Measurements from ENCODE around the gene HCN4.
"Not testable (repeated sequence)": the region's sequence is repeated elsewhere in the genome, so short reads cannot be mapped to it uniquely, and the experiment has no call there.

HCN4 gene

DNA sequence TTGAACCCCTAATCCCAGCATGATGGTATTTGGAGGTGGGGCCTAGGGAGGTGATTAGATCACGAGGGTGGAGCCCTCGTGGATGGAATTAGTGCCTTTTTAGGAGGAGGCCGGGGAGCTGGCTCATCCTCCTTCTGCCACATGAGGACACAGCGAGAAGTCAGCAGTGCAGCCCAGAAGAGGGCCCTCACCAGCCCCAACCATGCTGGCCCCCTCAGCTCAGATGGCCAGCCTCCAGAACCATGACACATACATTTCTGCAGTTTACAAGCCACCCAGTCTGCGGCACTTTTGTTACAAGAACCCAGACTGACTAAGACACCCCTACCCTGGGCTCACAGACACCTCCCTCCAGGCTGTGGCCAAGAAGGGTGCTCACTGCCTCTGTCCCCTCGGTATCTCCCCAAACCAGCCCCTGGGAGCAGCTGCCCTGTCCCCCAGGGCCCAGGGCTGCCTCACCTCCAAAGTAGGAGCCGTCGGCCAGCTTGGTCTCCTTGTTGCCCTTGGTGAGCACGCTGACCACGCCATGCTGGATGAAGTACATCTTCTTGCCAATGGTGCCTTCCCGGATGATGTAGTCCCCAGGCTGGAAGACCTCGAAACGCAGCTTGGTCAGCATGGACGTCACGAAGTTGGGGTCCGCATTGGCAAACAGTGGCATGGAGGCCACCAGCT, 44.1 kb downstream of the HCN4 start:
- no peak for DNase-seq (ENCODE audit: low spot score)

DNA sequence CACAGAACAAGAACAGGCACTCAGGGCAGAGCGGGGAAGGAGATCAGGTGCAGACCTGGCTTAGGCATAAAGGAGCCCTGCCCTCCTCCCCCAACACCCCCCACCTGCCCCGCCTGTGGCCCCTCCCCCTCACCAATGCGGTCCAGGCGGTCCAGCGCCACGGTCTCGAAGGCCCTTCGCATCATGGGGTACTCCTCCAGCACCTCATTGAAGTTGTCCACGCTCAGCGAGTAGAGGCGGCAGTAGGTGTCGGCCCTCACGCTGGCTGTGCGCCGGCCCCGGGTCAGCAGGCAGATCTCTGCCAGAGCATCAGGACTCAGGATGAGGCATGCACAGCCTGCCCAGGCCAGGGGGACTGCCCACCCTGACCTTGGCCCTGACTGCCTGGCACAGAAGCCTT, 44.8 kb downstream of the HCN4 start:
- DNase-seq (ENCODE audit: low spot score) = no peak

DNA sequence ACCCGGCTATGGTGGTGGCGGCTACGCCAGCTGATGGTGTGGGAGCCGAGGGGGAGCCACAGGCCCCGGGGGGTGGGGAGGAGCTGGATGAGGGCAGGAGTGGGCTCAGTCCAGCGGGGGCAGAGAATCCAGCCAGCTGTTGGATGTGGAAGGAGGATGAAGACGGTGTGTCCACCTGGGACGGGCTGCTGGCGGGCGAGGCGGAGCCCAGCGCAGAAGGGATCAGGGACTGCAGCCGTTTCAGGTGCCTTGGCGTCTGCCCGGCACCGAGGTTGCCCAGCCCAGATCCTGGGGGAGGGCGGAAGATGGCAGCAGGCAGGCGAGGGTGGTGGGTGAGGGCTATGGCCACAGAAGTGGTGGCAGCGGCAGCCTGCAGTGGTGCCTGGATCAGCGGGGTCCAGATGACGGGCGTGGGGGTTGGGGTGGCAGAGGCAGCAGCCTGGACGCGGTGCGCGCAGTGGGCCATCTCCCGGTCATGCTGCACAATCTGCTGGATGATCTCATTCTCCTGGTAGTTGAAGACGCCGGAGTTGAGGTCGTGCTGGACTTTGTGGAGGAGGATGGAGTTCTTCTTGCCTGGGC, 45.3 kb downstream of the HCN4 start:
- no peak for DNase-seq (ENCODE audit: low spot score)

DNA sequence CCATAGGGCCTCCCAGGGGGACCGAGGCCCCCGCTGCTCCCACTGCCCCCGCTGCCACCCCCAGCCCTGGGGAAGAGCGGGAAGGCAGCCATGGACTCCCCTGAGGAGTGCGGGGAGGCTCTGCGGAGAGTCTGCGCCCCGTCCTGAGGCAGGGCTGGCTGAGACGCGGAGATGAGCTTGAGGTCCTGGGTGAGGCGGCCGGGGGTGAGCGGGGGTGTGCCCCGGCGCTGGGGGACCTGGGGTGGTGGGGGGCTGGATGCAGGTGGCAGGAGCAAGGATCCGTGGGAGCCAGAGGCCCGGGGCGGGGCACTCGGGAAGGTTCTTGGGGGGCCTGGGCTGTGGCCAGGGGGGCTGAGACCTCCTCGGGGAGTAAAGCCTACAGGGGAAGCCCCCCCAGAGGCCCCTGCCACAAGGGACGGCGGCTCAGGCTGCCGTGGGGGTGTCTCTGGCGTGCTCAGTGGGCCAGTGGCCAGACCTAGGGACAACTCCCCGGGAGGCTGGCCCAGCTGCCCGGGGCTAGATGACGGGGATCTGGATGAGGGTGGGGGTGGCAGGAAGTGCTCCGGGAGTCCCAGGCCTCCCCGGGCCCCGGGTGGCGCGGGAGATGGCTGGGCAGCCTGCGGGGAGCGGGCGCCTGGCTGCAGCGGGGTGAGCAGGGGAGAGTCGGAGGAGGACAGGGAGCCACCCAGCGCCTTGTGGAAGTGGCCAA, 45.9 kb downstream of the HCN4 start:
- DNase-seq (ENCODE audit: low spot score) = no peak

DNA sequence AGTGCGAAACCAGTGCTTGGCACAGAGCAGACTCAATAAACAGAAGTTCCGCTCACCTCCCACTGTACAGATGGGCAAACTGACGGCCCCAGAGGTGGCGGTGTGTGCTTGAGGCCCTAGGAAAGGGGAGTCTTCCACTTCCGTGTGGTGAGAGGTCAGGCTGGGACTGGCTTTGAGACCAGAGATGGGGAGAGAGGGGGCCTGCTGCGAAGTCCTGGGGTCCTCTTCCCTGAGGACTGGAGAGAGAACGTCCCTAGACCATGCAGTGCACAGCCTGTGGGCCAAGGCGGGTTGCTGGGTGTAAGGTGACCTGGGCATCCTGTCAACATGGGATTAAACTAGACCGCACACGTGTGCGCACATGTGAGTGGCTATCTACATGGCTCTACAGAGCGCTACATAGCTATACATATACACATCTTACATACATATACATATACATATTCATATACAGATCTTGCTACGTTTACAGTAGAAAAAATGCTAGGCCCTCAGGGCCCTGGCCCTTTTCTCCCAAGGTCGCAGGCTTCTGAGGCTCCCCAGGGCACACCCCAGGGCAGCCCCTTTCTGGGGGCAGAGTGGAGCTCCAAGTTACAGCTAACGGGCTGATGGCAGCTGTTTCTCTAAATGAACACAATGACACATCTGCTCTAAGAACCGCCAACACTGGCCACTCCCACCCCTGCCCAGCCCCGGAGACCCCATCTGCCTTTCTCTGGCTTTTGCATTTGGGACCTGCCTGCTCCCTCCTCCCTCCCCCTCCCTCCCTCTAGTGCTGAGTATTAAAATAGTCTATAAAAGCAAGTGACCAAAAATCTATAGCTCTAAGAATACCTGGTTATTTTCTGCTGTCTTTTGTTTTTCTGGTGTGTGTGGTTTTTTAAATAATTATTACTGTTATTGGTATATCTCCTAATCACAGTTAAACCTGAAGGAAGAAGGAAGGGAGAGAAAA, 47.0 kb downstream of the HCN4 start:
- DNase-seq (ENCODE audit: low spot score) = no peak

DNA sequence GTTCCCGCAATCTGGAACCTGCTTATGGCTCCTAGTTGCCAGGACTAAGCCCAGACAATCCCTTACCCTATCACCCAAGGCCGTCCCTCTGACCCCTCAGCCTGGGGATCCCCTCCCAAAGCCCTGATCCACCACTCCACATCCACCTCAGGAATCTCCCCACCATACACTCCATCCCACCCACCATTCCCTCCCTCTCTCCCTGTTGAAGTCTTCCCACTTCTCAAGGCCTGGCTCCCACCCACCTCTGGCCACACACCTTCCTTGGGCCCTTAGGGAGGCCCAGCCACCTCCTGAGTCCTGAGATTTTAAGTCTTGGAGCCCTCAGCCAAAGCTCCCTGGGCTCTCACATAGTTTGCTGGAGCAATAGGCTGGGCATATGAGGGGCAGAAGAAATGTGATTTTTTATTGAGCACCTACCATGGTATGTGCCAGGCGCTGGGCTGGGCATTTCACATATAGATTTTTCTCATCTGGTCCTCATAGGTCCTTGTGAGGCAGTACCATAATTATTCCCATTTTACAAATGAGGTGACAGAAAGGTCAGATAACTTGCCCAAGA, 48.1 kb downstream of the HCN4 start:
- no peak for DNase-seq (ENCODE audit: low spot score)

DNA sequence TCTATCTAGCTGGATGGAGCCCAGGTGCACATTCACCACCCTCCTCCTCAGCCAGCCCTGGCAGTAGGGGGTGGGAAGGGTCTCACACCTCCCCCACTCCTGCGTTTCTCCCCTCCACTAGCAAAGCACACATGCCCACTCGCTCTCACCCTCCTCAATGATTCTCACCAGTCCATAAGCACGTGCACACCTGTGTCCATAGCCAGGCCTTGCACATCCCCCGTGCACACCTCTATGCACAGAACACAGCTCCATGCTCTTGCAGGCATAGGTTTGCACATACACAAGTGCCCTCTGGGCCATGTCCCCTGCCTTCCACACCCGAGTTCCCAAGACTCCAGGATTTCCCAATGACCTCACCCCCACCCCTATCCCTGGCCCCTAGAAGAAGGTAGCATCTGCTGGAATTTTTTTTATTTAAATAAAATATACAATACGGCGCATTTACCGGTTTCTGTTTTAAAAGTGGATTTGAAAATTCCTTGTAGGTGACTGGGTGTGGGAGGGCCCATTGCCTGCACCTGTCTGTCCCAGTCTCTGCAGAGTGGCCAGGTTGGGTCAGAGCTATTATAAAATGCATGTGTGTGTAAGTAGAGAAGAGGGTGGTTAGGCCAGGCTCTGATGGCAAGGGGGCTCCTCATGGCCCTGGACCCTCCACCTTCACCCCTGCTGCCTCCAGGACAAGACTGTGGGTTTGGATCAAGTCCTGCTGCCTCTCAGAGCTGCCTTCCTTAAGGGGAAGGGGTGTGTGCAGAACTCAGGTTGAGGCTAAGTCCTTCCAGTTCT, 49.1 kb downstream of the HCN4 start:
- DNase-seq (ENCODE audit: low spot score) = no peak

DNA sequence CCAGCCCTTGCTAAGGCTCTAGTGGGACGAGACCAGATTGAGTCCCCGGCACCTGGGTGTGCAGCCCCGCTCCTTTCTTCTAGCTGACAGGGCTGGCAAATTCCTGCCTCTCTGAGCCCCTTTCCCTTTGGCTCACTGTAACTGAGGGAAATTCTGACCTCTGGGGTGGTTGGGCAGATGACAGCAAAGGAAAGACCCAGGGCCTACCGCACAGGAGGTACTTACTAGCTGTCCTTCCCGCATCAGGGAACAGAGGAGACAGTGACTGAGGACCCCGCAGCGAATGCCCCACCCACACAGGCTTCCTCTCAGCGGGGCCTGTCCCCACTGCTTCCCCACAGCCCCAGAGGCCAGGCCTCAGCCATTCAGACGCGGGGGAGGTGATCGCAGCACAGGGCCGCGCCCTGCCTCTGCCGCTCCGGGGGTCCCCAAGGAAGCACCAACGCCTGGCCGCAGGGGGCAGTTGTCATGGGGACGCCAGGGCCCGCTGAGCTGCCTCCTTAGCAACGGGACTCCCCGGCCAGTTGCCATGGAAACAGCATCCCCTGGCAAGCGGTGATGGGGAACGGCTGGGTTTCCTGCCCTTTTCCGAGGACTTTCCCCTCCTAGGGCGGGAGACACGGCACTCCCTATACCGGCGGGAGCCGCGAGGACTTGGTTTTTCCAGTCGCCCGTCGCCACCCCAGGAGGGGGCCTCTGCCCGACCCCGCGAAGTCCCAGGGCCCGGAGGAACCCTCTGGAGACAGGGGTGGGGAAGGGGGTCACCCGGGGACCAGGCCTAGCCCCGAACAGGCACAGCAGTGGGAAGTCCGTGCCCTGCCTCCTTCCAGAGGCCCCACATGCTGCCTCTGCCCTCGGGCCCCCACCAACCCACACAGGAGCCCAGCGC, 50.1 kb downstream of the HCN4 start:
- DNase-seq (ENCODE audit: low spot score) = no peak

DNA sequence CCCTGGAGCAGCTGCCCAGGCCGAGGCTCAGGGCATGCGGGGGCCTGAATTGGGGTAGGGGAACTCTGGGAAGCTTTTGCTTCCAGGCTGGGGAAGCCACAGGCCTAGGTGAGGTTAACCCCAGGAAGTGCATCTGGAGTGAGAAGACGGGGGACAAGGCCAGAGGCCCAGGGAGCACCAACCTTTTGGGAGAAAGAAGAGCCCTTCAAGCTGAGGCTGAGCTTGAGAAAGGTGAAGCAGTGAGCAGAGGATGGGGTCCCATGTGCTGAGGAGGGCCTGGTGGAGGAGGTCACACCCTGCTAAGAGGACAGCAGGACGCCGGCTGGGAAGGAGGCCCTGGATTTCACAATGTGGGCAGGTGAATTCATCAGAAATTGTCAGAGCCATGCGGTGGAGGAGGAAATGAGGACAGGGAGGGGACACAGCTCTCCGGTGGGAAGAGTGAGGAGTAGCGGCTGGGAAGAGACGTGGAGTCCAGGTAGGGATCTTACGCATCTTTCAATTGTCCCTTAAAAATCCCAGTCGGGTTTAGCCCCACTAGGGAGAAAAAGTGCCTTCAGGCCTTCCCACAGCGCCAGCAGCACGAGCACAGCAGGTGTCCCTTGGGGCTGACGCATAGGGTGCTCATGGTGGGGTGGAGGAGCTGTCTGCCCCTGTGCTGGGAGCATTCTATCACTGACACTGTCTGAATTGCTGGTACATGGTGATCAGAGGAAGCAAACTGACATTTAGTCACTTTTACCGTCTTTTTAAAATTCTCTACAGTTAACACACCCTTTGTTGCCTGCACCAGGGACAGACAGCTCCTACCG, 50.9 kb downstream of the HCN4 start:
- DNase-seq (ENCODE audit: low spot score) = no peak

DNA sequence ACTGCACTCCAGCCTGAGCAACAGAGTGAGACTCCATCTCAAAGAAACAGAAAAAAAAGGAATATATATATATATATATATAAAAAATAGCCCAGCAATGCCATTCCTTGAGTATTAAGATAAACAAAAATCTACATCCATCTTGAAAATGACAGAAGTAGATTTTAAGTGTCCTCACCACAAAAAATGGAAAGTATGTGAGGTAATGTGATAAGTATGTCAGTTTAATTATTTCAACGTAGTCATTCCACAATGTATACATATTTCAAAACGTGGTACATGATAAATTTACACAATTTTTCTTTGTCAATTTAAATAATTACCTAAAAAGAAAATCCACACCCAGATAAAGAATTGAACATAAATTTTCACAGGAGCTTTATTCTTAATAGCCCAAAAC, 54.9 kb downstream of the HCN4 start:
- DNase-seq (ENCODE audit: low spot score) = no peak

DNA sequence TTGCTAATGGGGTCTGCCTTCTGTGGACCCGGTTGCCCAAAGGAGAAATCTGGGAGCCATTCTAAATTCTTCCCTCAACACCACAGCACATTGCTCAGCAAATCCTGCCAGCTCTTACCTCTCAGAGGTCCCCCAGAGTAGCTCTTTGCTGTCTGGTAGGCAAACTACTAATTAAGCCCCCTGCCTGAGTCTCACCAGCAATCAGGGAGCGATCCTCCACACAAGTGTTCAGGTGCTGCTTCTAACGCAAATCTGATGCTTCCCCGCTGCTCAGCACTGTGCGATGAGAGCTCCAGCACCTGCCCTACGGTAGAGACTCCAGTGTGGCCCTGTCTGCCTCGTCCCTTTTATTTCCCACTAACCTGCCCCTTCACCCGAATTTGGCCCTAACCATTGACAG, 60.5 kb downstream of the HCN4 start:
- no peak for DNase-seq (ENCODE audit: low spot score)

DNA sequence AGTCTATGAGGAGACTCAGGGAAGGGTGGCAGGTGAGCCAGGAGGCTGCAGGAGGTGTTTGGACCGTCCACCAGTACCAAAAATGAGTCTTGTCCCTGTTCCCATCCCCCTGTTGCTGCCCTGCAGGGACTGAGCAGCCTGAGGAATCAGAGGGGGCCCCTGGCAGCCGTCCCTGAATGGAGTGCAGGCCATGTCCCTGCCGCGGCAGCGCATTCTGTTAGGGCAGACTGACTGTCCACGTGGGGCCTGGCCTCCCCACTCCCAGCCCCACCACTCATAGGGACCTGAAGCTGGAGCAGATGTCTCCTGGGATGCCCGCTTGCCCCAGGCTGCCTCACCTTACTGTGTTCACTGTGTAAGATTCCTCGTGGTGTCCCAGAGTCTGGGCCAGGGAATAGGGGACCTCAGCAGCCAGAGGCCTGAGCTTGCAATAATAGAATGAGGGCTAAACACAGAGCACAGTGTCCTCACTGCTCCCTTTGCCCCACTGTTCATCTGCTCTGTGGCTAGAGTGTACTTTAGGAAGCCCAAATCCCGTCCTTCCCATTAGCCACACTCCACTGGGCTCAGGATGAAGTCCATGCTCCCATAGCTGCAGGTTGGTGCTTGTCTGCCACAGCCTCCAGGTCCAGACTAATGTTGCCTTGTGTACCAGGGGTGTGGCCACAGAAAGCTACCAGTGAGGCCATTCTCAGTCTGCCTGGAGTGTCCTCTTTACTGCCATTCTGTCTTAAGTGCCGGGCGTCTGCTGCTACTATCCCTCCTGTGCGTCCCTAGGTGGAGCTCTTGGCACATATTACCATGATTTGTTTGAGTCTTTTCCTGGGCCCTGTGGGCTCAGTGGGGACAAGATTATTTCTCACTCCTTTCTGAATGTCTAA, 63.2 kb downstream of the HCN4 start:
- DNase-seq (ENCODE audit: low spot score) = peak; percentile 23

DNA sequence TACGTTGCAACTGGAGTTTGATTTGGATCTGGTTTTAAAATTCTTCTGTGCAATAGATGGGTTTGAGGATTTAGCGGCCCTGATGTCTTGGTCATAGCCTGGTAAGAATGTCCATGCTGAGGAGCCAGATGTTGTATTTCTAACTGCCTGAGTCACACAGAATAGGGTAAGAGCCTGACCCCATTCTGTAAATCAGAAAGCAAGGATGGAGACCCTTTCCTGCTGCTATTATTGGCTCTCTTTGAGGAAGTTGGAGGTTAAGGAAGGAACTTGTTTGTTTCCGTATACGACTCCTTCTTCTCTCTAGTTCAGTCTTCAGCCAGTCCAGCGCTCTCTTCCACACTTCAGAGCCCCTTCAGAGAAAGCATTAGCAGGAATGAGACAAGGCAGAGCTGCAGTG, 65.1 kb downstream of the HCN4 start:
- no peak for DNase-seq (ENCODE audit: low spot score)

DNA sequence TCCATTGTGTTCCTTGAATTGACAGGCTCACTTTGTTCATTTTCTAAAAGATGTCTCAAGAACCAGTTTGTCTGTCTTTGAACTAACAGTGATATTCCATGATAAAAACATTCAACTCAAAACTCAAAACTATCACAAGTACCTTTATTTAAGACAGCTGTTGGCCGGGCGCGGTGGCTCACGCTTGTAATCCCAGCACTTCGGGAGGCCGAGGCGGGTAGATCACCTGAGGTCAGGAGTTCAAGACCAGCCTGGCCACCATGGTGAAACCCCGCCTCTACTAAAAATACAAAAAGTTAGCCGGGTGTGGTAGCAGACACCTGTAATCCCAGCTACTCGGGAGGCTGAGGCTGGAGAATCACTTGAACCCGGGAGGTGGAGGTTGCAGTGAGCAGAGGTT, 68.5 kb downstream of the HCN4 start:
- not testable (repeated sequence) for DNase-seq (ENCODE audit: low spot score)

DNA sequence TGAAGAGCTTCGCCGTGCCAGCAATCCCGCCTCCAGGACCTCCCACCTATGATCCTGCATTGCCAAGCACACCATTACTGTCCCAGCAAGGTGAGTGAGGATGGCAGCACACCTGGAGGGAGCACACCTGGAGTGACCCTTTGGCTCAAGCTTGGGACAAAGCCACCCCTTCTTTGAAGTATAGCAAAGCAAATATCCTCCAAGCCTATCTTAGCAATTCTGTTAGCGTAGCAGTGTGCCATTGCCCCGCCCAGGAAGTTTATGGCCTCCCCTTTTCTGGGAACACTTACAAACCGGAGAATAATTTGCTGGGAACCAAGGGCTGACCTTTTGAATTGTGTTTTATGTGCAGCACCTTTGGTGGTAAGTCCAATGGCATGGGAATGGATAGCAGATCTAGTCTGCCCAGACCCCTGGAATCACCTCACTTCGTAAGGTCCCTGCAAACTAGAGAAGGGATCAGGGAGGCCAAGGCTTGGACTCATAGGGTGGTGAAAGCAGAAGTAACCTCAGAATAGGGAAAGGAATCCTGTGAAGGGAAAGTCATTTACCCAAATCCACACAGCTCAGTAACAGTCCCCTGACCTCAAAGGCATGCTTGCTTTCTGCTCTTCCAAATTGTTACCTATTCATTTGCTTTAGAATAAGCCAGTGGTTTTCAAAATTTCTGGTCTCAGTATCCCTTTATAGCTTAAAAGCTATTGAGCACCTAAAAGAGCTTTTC, 70.1 kb downstream of the HCN4 start:
- no peak for DNase-seq (ENCODE audit: low spot score)

DNA sequence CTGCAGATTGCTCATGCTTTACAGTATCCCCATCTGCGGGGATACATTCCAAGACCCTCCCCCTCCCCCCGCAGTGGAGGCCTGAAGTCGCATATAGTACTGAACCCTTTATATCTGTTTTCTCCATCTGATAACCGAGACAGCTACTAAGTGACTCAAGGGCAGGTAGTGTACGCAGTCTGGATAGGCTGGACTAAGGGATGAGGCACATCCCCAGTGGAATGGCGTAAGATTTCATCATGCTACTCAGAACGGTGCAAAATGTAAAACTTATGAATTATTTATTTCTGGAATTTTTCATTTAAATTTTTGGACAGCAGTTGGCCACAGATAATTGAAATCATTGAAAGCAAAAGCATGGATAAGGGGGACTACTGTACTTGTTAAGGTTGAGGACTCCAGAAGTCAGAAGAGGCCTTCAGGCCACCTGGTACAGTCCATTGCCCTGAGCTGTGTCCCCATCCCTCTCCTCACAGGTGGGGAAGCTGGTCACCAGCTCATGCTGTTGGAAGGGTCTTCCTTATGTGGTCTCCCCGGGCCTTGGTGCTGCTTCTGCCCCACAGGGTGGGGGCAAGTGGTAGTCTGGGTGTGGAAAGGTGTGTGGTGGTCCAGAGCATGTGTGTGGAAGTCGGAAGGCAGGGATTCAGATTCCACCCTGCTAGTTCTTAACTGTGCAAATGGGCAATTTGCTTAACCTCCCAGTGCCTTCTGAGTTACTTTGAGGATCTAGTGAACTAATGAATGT, 72.0 kb downstream of the HCN4 start:
- DNase-seq (ENCODE audit: low spot score) = no peak

All from CD4-positive, alpha-beta T cell treated with Interleukin-15 for 4 hours (primary cell).